Fibroblast of villous mesenchyme (primary cell): ENCODE measurements around the gene KLHL15. TPM values are rescaled to one million over a fixed set of nuclear protein-coding genes. Genes with fewer than 3 reads are reported as not detected.

Experiments
- DNase-seq: peaks from one replicate; pipeline ENCODE4 v3.0.0-alpha.2; 2010; ENCODE audit warnings: low read depth
- H3K4me3 ChIP-seq: 2 replicates; pipeline ENCODE4 v1.5.1; 2011; ENCODE audit warnings: low read depth, mild to moderate bottlenecking, low read length
- CTCF ChIP-seq: IDR thresholded peaks from 2 replicates; pipeline ENCODE4 v1.5.1; 2012; ENCODE audit warnings: low read depth, mild to moderate bottlenecking, low read length; ENCODE audit not compliant: insufficient read depth
- total RNA-seq: library from RNA; depleted of rRNA; stranded (reverse); fragments of >200 nt; gene quantifications from 2 replicates; pipeline ENCODE4 v1.2.3, GENCODE V29; 2012

The KLHL15 gene
- total RNA-seq, 1 donor = 12.5 TPM

GRCh38 chrX:24017674-24018073 lies 9.3 kb downstream of the KLHL15 start:
- no peak for TF ChIP-seq CTCF
- no peak for DNase-seq
- H3K4me3 ChIP-seq = no peak overlapping the region

GRCh38 chrX:24014388-24015018 lies 12.5 kb downstream of the KLHL15 start:
- TF ChIP-seq CTCF = no peak
- H3K4me3 ChIP-seq = no peak overlapping the region
- DNase-seq = no peak

- no peak overlapping the region for H3K4me3 ChIP-seq
- TF ChIP-seq CTCF = no peak
These were observed 14.7 kb downstream of the KLHL15 start for GRCh38 chrX:24012266-24012665.

GRCh38 chrX:24005867-24006266 lies 21.1 kb downstream of the KLHL15 start:
- no peak for DNase-seq
- no peak for TF ChIP-seq CTCF
- no peak overlapping the region for H3K4me3 ChIP-seq

More at GRCh38 chrX:24012266-24012665, 14.7 kb downstream of the KLHL15 start:
- DNase-seq = no peak

- DNase-seq = no peak
- TF ChIP-seq CTCF = no peak
- no peak overlapping the region for H3K4me3 ChIP-seq
These were observed 22.0 kb downstream of the KLHL15 start for GRCh38 chrX:24005028-24005427.

GRCh38 chrX:24002792-24003191 lies 24.2 kb downstream of the KLHL15 start:
- TF ChIP-seq CTCF = no peak
- no peak overlapping the region for H3K4me3 ChIP-seq
- DNase-seq = peak; percentile 42

GRCh38 chrX:24002167-24002566 lies 24.8 kb downstream of the KLHL15 start:
- H3K4me3 ChIP-seq = no peak overlapping the region
- DNase-seq = no peak
- TF ChIP-seq CTCF = no peak
